SK-N-SH (cell line): ENCODE measurements around the gene LRRFIP2. TPM values are rescaled to one million over a fixed set of nuclear protein-coding genes. Genes with fewer than 3 reads are reported as not detected.
A peak's percentile ranks its signal among the peaks of the same experiment; 100 is the strongest.

ENCODE experiments used
- CTCF ChIA-PET: fragments of 300-600, 350-600 bp; formaldehyde crosslinking; extraction: SDS; loops from one replicate; lab custom pipeline; 2021; lab: Yijun Ruan, JAX
- POLR2A ChIA-PET: fragments of 350-600 bp; sonication (Branson Sonifier 250); formaldehyde crosslinking; extraction: SDS; loops from one replicate; lab custom pipeline; 2020; ENCODE audit warnings: antibody characterized with exemption, inconsistent platforms; lab: Yijun Ruan, JAX
- DNase-seq: peaks from one replicate; pipeline ENCODE4 v3.0.0; 2012
- H2AFZ ChIP-seq: fragments of 200-600 bp; sonication (generic); 2 replicates; pipeline ENCODE4 v1.8.1; 2016; ENCODE audit warnings: antibody characterized with exemption, mild to moderate bottlenecking, low read depth
- H3F3A ChIP-seq: fragments of 200-600 bp; sonication (generic); replicated peaks from 2 replicates; pipeline ENCODE3; 2016; ENCODE audit warnings: antibody characterized with exemption, mild to moderate bottlenecking; ENCODE audit not compliant: insufficient read depth
- H3K27ac ChIP-seq, 2 experiments: fragments of 200-500 bp in 1 of 2; fragments of 200-600 bp in 1 of 2; sonication (Bioruptor generic) in 1 of 2; sonication (generic), shearing (Covaris generic) in 1 of 2; 2 replicates each; pipeline versions ENCODE4 v1.5.1 to v1.6.1; 2014 to 2016; ENCODE audit warnings: low read depth in 2 of 2, inconsistent platforms in 1 of 2, low read length in 1 of 2, mild to moderate bottlenecking in 1 of 2, mixed read lengths in 1 of 2
- H3K27me3 ChIP-seq: fragments of 200-600 bp; sonication (generic), shearing (Covaris generic); 2 replicates; pipeline ENCODE4 v1.6.1; 2016; ENCODE audit warnings: mixed run types; ENCODE audit not compliant: insufficient read depth
- H3K36me3 ChIP-seq, 2 experiments: fragments of 200-500 bp in 1 of 2; fragments of 200-600 bp in 1 of 2; sonication (Bioruptor generic) in 1 of 2; sonication (generic) in 1 of 2; replicated peaks in 1 of 2; 2 replicates each; pipeline versions ENCODE3 to v1.5.1; 2014 to 2016; ENCODE audit warnings: low read length in 1 of 2, mild to moderate bottlenecking in 1 of 2; ENCODE audit not compliant: insufficient read depth in 2 of 2, control insufficient read depth in 1 of 2
- H3K4me1 ChIP-seq, 2 experiments: fragments of 200-500 bp in 1 of 2; fragments of 200-600 bp in 1 of 2; sonication (Bioruptor generic) in 1 of 2; sonication (generic), shearing (Covaris generic) in 1 of 2; 2 replicates each; pipeline versions ENCODE4 v1.5.1 to v1.6.1; 2014 to 2016; ENCODE audit warnings: low read depth in 1 of 2, low read length in 1 of 2, mixed run types in 1 of 2; ENCODE audit not compliant: insufficient read depth in 2 of 2, control insufficient read depth in 1 of 2
- H3K4me2 ChIP-seq: fragments of 200-600 bp; sonication (generic), shearing (Covaris generic); 2 replicates; pipeline ENCODE4 v1.6.1; 2017; ENCODE audit warnings: mixed run types
- H3K4me3 ChIP-seq, 2 experiments: fragments of 200-500 bp in 1 of 2; fragments of 200-600 bp in 1 of 2; sonication (Bioruptor generic) in 1 of 2; sonication (generic), shearing (Covaris generic) in 1 of 2; 2 replicates each; pipeline versions ENCODE4 v1.5.1 to v1.8.1; 2014 to 2016; ENCODE audit warnings: low read depth in 2 of 2, inconsistent platforms in 1 of 2, low read length in 1 of 2, mild to moderate bottlenecking in 1 of 2, mixed read lengths in 1 of 2, moderate library complexity in 1 of 2
- H3K79me2 ChIP-seq: fragments of 200-600 bp; sonication (generic); 2 replicates; pipeline ENCODE4 v1.8.1; 2017; ENCODE audit warnings: mild to moderate bottlenecking; ENCODE audit not compliant: insufficient read depth
- H3K9ac ChIP-seq: fragments of 200-600 bp; sonication (generic); 2 replicates; pipeline ENCODE4 v1.6.1; 2017; ENCODE audit warnings: mixed run types
- H3K9me2 ChIP-seq: fragments of 200-600 bp; sonication (generic); 2 replicates; pipeline ENCODE4 v1.6.1; 2017; ENCODE audit warnings: mixed run types
- H3K9me3 ChIP-seq: fragments of 200-600 bp; sonication (generic); 2 replicates; pipeline ENCODE4 v1.6.1; 2017; ENCODE audit warnings: mixed run types, mild to moderate bottlenecking, moderate library complexity
- H4K20me1 ChIP-seq: fragments of 200-600 bp; sonication (generic); 2 replicates; pipeline ENCODE4 v1.6.1; 2017; ENCODE audit warnings: mild to moderate bottlenecking, mixed run types; ENCODE audit not compliant: insufficient read depth
- CHD2 ChIP-seq: fragments of 150-350 bp; IDR thresholded peaks from 2 replicates; pipeline ENCODE4 v1.6.1; 2018; ENCODE audit warnings: low read length; ENCODE audit not compliant: partially characterized antibody
- ELF1 ChIP-seq: IDR thresholded peaks from 2 replicates; pipeline ENCODE4 v1.4.0; 2012
- EP300 ChIP-seq, 2 experiments: IDR thresholded peaks; 2 replicates each; pipeline versions ENCODE4 v1.4.0 to v1.6.1; 2012; ENCODE audit warnings: borderline replicate concordance in 1 of 2, low read depth in 1 of 2, low read length in 1 of 2
- EZH2phosphoT487 ChIP-seq: fragments of 200-600 bp; sonication (generic); IDR thresholded peaks from 2 replicates; pipeline ENCODE4 v1.6.1; 2017; ENCODE audit warnings: low read depth, mixed run types, mild to moderate bottlenecking, antibody characterized with exemption, moderate library complexity, borderline replicate concordance
- FOSL2 ChIP-seq: IDR thresholded peaks from 2 replicates; pipeline ENCODE4 v1.4.0; 2012; ENCODE audit warnings: low read depth, mild to moderate bottlenecking, moderate library complexity, borderline replicate concordance
- FOXM1 ChIP-seq: IDR thresholded peaks from 2 replicates; pipeline ENCODE4 v1.4.0; 2012; ENCODE audit warnings: low read depth, mild to moderate bottlenecking
- GABPA ChIP-seq: IDR thresholded peaks from 2 replicates; pipeline ENCODE4 v1.4.0; 2012; ENCODE audit warnings: low read depth, mild to moderate bottlenecking
- GATA2 ChIP-seq: sonication (generic); formaldehyde crosslinking; IDR thresholded peaks from 2 replicates; pipeline ENCODE4 v1.5.0; 2020; ENCODE audit warnings: mild to moderate bottlenecking, missing genetic modification reagents
- JUND ChIP-seq: IDR thresholded peaks from 2 replicates; pipeline ENCODE4 v1.4.0; 2012
- MEF2A ChIP-seq: IDR thresholded peaks from 2 replicates; pipeline ENCODE4 v1.4.0; 2012; ENCODE audit warnings: low read depth, borderline replicate concordance
- MXI1 ChIP-seq: IDR thresholded peaks from 2 replicates; pipeline ENCODE4 v1.6.1; 2012; ENCODE audit warnings: mild to moderate bottlenecking, low read depth, low read length, improper control_type of control experiment
- NFIC ChIP-seq: IDR thresholded peaks from 2 replicates; pipeline ENCODE4 v1.4.0; 2012; ENCODE audit warnings: borderline replicate concordance
- POLR2AphosphoS5 ChIP-seq: IDR thresholded peaks from 2 replicates; pipeline ENCODE4 v1.6.1; 2012; ENCODE audit warnings: low read depth, low read length
- RXRA ChIP-seq: IDR thresholded peaks from 2 replicates; pipeline ENCODE4 v1.4.0; 2012; ENCODE audit warnings: low read depth, mild to moderate bottlenecking, borderline replicate concordance
- SIN3A ChIP-seq: IDR thresholded peaks from 2 replicates; pipeline ENCODE4 v1.6.1; 2012; ENCODE audit warnings: low read depth, mild to moderate bottlenecking, low read length, moderate library complexity, borderline replicate concordance
- SMC3 ChIP-seq: IDR thresholded peaks from 2 replicates; pipeline ENCODE4 v1.6.1; 2012; ENCODE audit warnings: low read depth, low read length, improper control_type of control experiment
- TEAD4 ChIP-seq: IDR thresholded peaks from 2 replicates; pipeline ENCODE4 v1.4.0; 2012; ENCODE audit warnings: mild to moderate bottlenecking, borderline replicate concordance; ENCODE audit not compliant: insufficient read depth
- YY1 ChIP-seq: IDR thresholded peaks from 2 replicates; pipeline ENCODE4 v1.4.0; 2012; ENCODE audit warnings: low read depth, mild to moderate bottlenecking
- WGBS: methylation state at CpG from one replicate; pipeline ENCODE4 v1.1.6; 2017; ENCODE audit warnings: low lambda C conversion rate; 5-methylcytosine and 5-hydroxymethylcytosine counted together
- polyA plus RNA-seq, 3 experiments: library from polyadenylated mRNA; depleted of rRNA; stranded (reverse); fragments of >200 nt; gene quantifications; 2 replicates each; pipeline ENCODE4 v1.2.3, GENCODE V29; 2012
- TF ChIP-seq, protein P1 (sequence below): fragments of 200-600 bp; sonication (generic); IDR thresholded peaks from 2 replicates; pipeline ENCODE4 v1.6.1; 2017; ENCODE audit warnings: antibody characterized with exemption, mild to moderate bottlenecking, moderate library complexity
- TF ChIP-seq, protein P2 (sequence below): IDR thresholded peaks from 2 replicates; pipeline ENCODE4 v1.4.0; 2012; ENCODE audit warnings: low read depth, borderline replicate concordance
- TF ChIP-seq, protein P3 (sequence below): fragments of 150-350 bp; IDR thresholded peaks from 2 replicates; pipeline ENCODE4 v1.6.1; 2016; ENCODE audit warnings: mild to moderate bottlenecking, low read depth, low read length
- TF ChIP-seq, protein P4 (sequence below): IDR thresholded peaks from 2 replicates; pipeline ENCODE4 v1.6.1; 2012; ENCODE audit warnings: mild to moderate bottlenecking, low read depth, low read length, moderate library complexity
- TF ChIP-seq, protein P5 (sequence below): IDR thresholded peaks from 2 replicates; pipeline ENCODE4 v1.4.0; 2012; ENCODE audit warnings: low read depth, borderline replicate concordance
- TF ChIP-seq, protein P6 (sequence below): fragments of 150-350 bp; IDR thresholded peaks from 2 replicates; pipeline ENCODE4 v1.6.1; 2017; ENCODE audit warnings: antibody characterized with exemption, low read length, low read depth, borderline replicate concordance

Gene LRRFIP2
- polyA plus RNA-seq, 1 of the 3 experiments (the other 2 are of a cell fraction) = 27.2 TPM

DNA sequence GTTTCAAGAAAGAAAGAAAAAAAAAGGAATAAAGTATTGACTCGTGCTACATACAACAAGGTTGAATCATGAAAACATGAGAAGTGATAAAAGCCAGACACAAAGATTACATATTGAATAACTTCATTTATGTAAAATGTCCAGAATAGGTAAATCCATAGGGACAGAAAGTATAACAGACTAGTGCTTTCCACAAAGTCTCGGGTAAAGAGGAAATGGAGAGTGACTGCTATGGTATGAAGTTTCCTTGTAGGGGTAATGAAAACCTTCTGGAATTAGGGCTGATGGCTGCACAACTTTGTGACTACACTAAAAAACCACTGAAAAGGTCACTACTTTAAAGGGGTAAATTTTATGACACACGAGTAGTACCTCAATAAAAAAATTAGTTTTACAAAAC lies 13.0 kb downstream of the LRRFIP2 start:
- no peak overlapping the region for H3K9ac ChIP-seq
- no peak for DNase-seq
- H2AFZ ChIP-seq = no peak overlapping the region
- 34% methylated on average over 3 of the region's 3 CpGs for WGBS
- H3K4me3 ChIP-seq = no peak overlapping the region
- H3K9me3 ChIP-seq = no peaks in the 10 kb centered on the region
- POLR2A ChIA-PET = no interaction called here
- peaks cover 97% of the 10 kb centered on the region for H3K79me2 ChIP-seq
- peak overlapping the region; percentile 7 to 65; a peak in 3 of 4 replicates for H3K27ac ChIP-seq
- H3K9me2 ChIP-seq = no peaks in the 10 kb centered on the region
- 0 out of 2 replicates have a peak overlapping the region, but pooled peaks have one; percentile 27 for H3K4me2 ChIP-seq
- CTCF ChIA-PET = no interaction called here
- peaks cover 37% of the 10 kb centered on the region for H3F3A ChIP-seq
- peaks cover 0 to 20% of the 10 kb centered on the region in 2 experiments; a peak in 3 of 4 replicates for H3K4me1 ChIP-seq
- peaks cover 0 to 40% of the 10 kb centered on the region in 2 experiments for H3K36me3 ChIP-seq
- no peaks in the 10 kb centered on the region for H3K27me3 ChIP-seq
- H4K20me1 ChIP-seq = no peaks in the 10 kb centered on the region
- TF ChIP-seq, protein P1, sequence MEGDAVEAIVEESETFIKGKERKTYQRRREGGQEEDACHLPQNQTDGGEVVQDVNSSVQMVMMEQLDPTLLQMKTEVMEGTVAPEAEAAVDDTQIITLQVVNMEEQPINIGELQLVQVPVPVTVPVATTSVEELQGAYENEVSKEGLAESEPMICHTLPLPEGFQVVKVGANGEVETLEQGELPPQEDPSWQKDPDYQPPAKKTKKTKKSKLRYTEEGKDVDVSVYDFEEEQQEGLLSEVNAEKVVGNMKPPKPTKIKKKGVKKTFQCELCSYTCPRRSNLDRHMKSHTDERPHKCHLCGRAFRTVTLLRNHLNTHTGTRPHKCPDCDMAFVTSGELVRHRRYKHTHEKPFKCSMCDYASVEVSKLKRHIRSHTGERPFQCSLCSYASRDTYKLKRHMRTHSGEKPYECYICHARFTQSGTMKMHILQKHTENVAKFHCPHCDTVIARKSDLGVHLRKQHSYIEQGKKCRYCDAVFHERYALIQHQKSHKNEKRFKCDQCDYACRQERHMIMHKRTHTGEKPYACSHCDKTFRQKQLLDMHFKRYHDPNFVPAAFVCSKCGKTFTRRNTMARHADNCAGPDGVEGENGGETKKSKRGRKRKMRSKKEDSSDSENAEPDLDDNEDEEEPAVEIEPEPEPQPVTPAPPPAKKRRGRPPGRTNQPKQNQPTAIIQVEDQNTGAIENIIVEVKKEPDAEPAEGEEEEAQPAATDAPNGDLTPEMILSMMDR = no peak
- TF ChIP-seq GABPA (0 out of 2 replicates have a peak, but pooled peaks have one; percentile 14), NFIC (no peak), SMC3 (no peak), RXRA (no peak), POLR2AphosphoS5 (peak; percentile 47; the same call in 1 of the 2 replicates), TEAD4 (no peak), ELF1 (no peak), FOSL2 (peak; percentile 16; the same call in 1 of the 2 replicates), GATA2 (CRISPR knock-in tag) (no peak), MXI1 (no peak), MEF2A (no peak), YY1 (no peak), EP300 (IDR thresholded peaks at IDR 0.05; ENCODE audit: borderline replicate concordance in 1 of 2, low read depth in 1 of 2, low read length in 1 of 2) (peak; percentile 55 to 61; a peak in 2 of 4 replicates), FOXM1 (no peak), EZH2phosphoT487 (no peak), JUND (peak; percentile 40), CHD2 (no peak), SIN3A (no peak)
- TF ChIP-seq, protein P2, sequence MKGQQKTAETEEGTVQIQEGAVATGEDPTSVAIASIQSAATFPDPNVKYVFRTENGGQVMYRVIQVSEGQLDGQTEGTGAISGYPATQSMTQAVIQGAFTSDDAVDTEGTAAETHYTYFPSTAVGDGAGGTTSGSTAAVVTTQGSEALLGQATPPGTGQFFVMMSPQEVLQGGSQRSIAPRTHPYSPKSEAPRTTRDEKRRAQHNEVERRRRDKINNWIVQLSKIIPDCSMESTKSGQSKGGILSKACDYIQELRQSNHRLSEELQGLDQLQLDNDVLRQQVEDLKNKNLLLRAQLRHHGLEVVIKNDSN = no peak
- TF ChIP-seq, protein P3, sequence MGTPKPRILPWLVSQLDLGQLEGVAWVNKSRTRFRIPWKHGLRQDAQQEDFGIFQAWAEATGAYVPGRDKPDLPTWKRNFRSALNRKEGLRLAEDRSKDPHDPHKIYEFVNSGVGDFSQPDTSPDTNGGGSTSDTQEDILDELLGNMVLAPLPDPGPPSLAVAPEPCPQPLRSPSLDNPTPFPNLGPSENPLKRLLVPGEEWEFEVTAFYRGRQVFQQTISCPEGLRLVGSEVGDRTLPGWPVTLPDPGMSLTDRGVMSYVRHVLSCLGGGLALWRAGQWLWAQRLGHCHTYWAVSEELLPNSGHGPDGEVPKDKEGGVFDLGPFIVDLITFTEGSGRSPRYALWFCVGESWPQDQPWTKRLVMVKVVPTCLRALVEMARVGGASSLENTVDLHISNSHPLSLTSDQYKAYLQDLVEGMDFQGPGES = no peak
- TF ChIP-seq, protein P4, sequence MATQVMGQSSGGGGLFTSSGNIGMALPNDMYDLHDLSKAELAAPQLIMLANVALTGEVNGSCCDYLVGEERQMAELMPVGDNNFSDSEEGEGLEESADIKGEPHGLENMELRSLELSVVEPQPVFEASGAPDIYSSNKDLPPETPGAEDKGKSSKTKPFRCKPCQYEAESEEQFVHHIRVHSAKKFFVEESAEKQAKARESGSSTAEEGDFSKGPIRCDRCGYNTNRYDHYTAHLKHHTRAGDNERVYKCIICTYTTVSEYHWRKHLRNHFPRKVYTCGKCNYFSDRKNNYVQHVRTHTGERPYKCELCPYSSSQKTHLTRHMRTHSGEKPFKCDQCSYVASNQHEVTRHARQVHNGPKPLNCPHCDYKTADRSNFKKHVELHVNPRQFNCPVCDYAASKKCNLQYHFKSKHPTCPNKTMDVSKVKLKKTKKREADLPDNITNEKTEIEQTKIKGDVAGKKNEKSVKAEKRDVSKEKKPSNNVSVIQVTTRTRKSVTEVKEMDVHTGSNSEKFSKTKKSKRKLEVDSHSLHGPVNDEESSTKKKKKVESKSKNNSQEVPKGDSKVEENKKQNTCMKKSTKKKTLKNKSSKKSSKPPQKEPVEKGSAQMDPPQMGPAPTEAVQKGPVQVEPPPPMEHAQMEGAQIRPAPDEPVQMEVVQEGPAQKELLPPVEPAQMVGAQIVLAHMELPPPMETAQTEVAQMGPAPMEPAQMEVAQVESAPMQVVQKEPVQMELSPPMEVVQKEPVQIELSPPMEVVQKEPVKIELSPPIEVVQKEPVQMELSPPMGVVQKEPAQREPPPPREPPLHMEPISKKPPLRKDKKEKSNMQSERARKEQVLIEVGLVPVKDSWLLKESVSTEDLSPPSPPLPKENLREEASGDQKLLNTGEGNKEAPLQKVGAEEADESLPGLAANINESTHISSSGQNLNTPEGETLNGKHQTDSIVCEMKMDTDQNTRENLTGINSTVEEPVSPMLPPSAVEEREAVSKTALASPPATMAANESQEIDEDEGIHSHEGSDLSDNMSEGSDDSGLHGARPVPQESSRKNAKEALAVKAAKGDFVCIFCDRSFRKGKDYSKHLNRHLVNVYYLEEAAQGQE = no peak
- TF ChIP-seq, protein P5, sequence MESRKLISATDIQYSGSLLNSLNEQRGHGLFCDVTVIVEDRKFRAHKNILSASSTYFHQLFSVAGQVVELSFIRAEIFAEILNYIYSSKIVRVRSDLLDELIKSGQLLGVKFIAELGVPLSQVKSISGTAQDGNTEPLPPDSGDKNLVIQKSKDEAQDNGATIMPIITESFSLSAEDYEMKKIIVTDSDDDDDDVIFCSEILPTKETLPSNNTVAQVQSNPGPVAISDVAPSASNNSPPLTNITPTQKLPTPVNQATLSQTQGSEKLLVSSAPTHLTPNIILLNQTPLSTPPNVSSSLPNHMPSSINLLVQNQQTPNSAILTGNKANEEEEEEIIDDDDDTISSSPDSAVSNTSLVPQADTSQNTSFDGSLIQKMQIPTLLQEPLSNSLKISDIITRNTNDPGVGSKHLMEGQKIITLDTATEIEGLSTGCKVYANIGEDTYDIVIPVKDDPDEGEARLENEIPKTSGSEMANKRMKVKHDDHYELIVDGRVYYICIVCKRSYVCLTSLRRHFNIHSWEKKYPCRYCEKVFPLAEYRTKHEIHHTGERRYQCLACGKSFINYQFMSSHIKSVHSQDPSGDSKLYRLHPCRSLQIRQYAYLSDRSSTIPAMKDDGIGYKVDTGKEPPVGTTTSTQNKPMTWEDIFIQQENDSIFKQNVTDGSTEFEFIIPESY = no peak
- TF ChIP-seq, protein P6, sequence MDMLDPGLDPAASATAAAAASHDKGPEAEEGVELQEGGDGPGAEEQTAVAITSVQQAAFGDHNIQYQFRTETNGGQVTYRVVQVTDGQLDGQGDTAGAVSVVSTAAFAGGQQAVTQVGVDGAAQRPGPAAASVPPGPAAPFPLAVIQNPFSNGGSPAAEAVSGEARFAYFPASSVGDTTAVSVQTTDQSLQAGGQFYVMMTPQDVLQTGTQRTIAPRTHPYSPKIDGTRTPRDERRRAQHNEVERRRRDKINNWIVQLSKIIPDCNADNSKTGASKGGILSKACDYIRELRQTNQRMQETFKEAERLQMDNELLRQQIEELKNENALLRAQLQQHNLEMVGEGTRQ = no peak
